NCI-H2107 treated with DMSO at 0.1 percent for 48 hours (cell line): ENCODE results near the gene SMTNL2.
"Not testable (repeated sequence)": the region's sequence is repeated elsewhere in the genome, so short reads cannot be mapped to it uniquely, and the experiment has no call there.

Source experiments
- DNase-seq: peaks from one replicate; lab custom pipeline; 2025; ENCODE audit not compliant: unreplicated experiment; lab: John Stamatoyannopoulos, UW

SMTNL2 gene

GRCh38 chr17:4584917-4585637 is 748 bp downstream of the SMTNL2 start:
- DNase-seq = no peak

- DNase-seq = no peak
Measured at GRCh38 chr17:4585638-4585994, 1.3 kb downstream of the SMTNL2 start.

GRCh38 chr17:4586043-4586442 is 1.7 kb downstream of the SMTNL2 start:
- no peak for DNase-seq

- DNase-seq = no peak
Measured at GRCh38 chr17:4587195-4587594, 2.9 kb downstream of the SMTNL2 start.

GRCh38 chr17:4587803-4588202 is 3.5 kb downstream of the SMTNL2 start:
- DNase-seq = no peak

GRCh38 chr17:4588391-4588790 is 4.1 kb downstream of the SMTNL2 start:
- DNase-seq = no peak

GRCh38 chr17:4588898-4589625 is 4.7 kb downstream of the SMTNL2 start:
- no peak for DNase-seq

GRCh38 chr17:4590042-4590441 is 5.7 kb downstream of the SMTNL2 start:
- DNase-seq = not testable (repeated sequence)

GRCh38 chr17:4590981-4591453 is 6.7 kb downstream of the SMTNL2 start:
- no peak for DNase-seq

- DNase-seq = no peak
Measured at GRCh38 chr17:4591529-4591928, 7.2 kb downstream of the SMTNL2 start.

- no peak for DNase-seq
Measured at GRCh38 chr17:4592240-4593005, 8.1 kb downstream of the SMTNL2 start.

- DNase-seq = no peak
Measured at GRCh38 chr17:4593021-4593421, 8.7 kb downstream of the SMTNL2 start.

GRCh38 chr17:4594406-4594805 is 10.1 kb downstream of the SMTNL2 start:
- DNase-seq = no peak

GRCh38 chr17:4594931-4595684 is 10.8 kb downstream of the SMTNL2 start:
- DNase-seq = no peak

- not testable (repeated sequence) for DNase-seq
Measured at GRCh38 chr17:4595685-4596342, 11.5 kb downstream of the SMTNL2 start.

GRCh38 chr17:4596636-4597380 is 12.5 kb downstream of the SMTNL2 start:
- no peak for DNase-seq

- no peak for DNase-seq
Measured at GRCh38 chr17:4597975-4598374, 13.6 kb downstream of the SMTNL2 start.

GRCh38 chr17:4598776-4599504 is 14.6 kb downstream of the SMTNL2 start:
- no peak for DNase-seq
